GM12874 (cell line): ENCODE results near the gene DMAP1.

Experiments used
- TF ChIP-seq, protein P1 (sequence below): IDR thresholded peaks from 2 replicates; pipeline ENCODE4 v1.5.1; 2011; ENCODE audit warnings: low read depth, mild to moderate bottlenecking, control low read depth, low read length, moderate library complexity; ENCODE audit not compliant: insufficient read depth

The DMAP1 gene

DNA sequence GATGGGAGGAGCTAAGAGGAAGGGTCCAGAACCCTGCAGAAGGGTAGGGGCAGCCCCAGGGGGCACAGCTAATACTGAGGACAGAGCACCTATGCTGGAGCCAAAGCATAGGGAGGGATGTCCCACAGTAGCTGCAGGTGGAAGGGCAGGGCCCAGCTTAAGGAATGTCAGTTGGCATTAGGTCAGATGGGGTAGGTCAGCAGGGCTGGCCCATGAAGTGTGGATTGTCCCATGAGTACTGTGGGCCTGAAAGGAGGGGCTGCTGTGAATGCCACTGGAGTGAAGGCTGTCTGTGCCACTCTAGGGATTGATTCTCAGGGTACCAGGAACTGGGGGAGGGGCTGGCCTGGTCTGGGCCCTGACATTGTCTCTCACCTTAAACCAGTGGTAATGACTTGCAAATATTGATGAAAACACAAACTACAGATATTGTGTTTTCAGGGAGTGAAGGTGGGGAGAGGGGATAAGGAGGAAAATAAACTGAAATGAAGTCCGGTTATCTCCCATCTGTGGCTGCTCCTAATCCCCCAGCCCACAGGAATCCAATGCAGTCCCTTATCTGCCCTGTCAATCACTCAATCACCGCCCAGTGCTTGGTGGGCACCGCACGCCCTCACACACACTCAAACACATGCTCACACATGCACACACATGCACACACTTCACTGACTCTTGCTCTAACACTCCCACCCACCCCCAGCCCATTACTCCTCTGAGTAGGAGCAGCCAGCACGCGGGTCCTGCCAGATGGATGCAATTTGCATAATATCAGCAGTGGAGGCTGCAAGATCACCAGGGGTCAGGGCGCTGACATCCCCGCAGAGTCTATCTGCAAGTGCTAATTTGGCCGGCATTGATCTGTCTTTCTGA lies 27.8 kb downstream of the DMAP1 start:
- TF ChIP-seq, protein P1, sequence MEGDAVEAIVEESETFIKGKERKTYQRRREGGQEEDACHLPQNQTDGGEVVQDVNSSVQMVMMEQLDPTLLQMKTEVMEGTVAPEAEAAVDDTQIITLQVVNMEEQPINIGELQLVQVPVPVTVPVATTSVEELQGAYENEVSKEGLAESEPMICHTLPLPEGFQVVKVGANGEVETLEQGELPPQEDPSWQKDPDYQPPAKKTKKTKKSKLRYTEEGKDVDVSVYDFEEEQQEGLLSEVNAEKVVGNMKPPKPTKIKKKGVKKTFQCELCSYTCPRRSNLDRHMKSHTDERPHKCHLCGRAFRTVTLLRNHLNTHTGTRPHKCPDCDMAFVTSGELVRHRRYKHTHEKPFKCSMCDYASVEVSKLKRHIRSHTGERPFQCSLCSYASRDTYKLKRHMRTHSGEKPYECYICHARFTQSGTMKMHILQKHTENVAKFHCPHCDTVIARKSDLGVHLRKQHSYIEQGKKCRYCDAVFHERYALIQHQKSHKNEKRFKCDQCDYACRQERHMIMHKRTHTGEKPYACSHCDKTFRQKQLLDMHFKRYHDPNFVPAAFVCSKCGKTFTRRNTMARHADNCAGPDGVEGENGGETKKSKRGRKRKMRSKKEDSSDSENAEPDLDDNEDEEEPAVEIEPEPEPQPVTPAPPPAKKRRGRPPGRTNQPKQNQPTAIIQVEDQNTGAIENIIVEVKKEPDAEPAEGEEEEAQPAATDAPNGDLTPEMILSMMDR = no peak

DNA sequence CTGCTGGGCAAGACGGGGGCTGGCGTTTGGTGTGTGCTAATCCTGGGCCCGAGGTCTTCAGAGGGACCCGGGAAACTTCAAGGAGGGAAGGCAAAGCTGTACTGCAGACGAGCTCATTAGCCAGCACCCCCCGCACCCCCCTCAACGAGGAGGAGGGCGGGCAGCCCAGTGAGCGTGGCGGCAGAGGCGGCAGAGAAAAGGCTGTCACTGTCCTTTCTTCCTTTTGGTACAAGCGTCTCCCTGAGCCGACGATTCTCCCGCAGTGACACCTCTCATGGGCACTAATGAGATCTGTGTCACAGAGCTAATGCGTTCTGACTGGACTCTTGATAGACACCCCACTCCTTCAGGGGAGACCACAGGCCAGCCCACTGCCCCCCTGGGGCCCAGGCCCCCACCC lies 29.5 kb downstream of the DMAP1 start:
- TF ChIP-seq, protein P1 = no peak

DNA sequence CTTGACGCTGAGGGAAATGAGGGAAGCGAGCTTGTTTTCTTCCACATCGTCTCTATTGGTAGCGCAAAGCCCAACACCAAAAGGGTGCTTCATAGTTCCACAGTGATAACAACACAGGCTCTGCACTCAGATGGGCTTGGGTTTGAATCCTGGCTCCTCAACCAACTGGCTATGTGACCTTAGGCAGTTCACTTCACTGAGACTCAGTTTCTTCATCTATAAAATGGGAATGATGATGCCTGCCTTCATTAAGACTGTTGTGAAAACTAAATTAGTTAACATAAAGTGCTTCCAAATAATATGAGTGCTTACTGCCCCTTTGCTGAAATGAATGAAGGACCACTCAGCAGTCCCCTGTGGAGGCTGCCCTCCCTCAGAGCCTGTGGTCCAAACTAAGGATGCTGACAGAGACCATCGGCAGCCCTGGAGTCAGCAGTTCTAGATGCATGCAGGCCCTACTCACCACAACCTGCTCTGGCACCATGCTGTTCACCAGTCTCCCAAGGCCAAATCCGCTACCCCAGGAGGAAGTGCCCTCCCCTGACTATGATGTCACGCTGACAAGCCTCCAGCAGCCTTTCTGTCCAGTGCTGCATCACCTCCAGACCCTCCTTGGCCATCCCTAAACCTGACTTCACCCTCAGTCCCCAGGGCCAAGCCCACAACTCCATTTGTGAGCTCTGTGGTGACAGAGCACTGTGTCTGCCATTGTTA lies 30.7 kb downstream of the DMAP1 start:
- TF ChIP-seq, protein P1 = no peak

DNA sequence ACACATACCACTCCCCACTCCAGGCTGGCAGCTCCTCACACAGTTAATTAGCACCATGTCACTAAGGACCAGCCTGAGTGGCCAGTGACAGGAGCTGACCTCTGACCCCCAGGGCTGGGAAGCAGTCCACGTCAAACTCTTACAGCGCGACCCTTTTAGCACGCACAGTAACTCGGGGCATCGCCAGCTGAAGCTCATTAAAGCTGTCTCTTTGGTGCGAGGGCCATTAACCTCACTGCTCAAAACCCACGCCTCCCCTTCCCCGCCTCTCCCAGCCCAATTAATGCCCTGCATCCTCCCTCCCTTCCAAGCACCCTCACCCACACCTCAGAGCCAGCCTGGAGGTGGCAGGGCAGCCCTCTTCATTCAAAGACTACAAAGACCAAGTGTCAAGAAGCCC lies 31.7 kb downstream of the DMAP1 start:
- TF ChIP-seq, protein P1 = no peak

DNA sequence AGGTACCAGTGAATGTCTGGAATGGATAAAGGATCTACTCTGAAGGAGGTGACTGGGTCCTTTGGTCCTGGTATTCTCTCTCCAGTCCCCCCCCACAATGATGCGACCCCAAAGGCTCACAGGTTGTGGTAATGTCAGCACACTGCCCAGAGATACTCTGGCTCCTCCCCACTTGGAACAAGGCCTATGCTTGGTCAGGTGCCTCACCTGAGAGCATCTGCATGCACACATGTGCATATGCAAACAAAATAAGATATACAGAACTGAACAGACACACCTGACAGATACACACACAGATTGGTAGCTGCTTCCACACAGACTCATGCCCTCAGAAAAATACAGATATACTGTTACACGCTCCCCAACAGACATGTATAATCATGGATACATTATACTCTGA lies 33.5 kb downstream of the DMAP1 start:
- TF ChIP-seq, protein P1 = no peak

DNA sequence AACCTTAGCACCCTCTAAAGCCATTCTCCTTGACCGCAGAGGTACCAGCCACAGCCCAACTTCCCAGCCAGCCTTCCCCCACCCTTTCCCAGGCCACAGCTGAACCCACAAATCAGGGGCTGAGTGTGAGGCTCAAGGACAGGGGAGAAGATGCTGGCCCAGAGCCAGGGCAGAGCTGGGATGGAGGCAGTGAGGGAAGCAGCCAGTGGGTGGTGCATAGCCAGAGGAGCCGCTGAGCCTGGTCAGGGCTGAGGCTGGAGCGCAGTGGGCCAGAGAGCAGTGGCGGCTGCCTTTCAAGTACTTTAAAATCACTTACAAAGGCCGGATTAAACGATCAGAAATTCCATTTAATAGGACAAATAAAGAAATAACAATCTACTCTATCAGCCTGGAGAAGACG lies 36.3 kb downstream of the DMAP1 start:
- TF ChIP-seq, protein P1 = no peak

DNA sequence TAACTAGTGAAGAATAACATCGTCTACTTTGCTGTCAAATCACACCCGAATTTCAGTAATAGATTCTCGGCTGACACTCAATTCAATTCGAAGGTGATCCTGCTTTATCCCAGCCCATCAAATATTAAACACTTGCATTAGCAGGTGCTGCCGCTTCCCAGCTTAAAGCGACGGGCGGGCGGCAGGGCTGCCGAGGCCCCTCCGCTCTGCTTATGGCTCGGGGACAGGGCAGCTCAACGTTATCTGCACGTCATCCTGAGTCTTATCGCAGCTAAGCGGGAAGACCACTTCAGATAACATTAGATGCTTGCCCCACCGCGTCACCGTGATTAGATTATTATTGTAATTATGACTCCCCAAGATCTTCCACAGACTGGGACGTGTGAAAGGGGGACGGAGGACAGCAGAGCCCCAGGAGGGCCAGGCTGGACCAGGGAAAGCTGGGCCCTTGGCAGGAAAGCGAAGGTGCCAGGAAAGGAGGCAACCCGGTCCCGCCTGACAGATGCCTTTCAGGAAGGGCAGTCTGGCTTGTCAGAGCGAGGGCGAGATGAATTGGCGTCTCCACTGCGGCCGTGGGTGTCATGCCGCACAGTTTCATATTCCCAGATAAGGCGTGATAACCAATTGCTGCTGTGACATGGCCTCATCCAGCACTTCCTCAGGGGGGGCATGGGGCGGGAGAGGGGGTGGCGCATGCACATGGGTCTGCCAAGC lies 37.0 kb downstream of the DMAP1 start:
- TF ChIP-seq, protein P1 = no peak
